GM04503 (cell line): ENCODE data around the gene PDXP.

Experiments
- DNase-seq: peaks from one replicate; pipeline ENCODE4 v3.0.0-alpha.2; 2012; ENCODE audit warnings: low read depth

Gene PDXP

DNA sequence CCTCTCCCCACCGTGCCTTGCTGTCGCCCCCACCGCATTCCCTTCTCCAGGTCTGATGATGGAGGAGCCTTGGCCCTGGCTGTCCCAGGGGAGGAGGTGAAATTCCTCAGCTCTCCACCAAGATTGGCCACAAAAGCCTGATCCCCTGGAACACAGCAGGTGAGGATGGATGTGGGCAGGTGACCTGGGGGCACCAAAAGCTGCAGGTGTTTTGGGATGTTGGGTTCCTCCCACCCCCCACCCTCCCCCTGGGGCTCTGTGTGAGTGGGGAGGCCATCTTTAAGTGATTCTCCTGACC lies 39.0 kb downstream of the PDXP start:
- no peak for DNase-seq

DNA sequence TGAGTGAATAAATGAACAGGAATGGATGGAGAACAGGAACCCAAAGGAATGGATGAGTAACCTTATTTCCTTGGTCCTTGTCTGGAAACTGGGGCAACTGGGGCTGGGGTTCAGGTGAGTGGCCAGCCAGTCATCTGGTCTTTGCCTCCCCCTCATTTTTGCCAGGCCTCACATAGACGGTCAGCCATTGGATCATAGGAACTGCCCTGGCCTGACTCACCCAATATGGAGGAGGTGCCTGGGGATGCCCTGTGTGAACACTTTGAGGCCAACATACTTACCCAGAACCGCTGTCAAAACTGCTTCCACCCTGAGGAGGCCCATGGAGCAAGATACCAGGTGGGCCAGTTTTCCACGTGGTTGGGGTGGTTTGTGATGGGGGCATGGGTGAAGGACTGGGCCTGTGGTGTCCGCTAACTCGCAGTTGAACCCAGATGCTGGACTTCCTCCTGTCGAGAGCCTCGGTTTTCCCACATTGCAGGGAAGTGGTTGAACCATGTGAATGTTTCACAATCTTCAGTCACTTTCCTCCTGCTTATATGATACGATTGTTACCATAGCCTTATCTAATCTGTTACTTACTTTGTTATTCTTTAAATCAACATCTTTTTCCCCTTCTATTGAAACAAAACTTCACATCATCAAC lies 42.7 kb downstream of the PDXP start:
- no peak for DNase-seq

DNA sequence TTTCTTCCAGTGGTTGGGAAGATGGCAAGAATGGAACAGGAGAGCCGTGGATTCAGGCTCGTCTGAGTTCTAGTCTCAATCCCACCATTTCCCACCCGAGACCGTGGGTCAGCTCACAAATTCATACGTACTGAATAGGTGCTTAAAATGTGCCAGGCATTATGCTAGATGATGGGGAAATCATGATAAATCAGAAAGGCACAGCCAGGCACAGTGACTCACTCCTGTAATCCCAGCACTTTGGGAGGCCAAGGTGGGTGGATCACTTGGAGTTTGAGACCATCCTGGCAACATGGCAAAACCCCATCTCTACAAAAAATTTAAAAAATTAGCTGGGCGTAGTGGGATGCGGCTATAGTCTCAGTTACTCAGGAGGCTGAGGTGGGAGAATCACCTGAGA lies 45.4 kb downstream of the PDXP start:
- DNase-seq, result no peak

DNA sequence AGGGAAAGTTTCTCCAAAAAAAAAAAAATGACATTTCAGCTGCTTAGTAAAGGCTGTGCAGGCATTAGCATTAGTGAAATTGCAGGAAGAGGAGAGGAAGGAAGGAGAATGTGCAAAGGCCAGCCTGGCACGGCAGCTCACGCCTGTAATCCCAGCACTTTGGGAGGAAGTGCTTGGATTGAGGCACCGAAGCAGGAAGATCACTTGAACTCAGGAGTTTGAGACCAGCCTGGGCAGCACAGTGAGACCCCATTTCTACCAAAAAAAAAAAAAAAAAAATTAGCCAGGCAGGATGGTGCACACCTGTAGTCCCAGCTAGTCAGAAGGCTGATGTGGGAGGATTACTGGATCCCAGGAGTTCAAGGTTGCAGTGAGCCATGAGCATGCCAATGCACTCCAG lies 46.1 kb downstream of the PDXP start:
- no peak for DNase-seq

DNA sequence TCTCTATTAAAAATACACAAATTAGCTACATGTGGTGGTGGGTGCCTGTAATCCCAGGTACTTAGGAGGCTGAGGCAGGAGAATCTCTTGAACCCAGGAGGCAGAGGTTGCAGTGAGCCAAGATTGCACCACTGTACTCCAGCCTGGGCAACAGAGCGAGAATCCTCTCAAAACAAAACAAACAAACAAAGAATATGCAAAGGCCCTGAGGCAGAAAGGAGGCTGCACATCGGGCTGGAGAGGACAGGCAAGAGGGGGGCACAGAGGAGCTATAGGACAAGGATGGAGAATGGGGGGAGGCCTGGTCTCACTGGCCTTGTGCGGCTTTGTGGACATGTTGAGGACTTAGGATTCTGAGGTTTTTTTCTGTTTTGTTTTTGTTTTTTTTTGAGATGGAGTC lies 46.7 kb downstream of the PDXP start:
- no peak for DNase-seq

DNA sequence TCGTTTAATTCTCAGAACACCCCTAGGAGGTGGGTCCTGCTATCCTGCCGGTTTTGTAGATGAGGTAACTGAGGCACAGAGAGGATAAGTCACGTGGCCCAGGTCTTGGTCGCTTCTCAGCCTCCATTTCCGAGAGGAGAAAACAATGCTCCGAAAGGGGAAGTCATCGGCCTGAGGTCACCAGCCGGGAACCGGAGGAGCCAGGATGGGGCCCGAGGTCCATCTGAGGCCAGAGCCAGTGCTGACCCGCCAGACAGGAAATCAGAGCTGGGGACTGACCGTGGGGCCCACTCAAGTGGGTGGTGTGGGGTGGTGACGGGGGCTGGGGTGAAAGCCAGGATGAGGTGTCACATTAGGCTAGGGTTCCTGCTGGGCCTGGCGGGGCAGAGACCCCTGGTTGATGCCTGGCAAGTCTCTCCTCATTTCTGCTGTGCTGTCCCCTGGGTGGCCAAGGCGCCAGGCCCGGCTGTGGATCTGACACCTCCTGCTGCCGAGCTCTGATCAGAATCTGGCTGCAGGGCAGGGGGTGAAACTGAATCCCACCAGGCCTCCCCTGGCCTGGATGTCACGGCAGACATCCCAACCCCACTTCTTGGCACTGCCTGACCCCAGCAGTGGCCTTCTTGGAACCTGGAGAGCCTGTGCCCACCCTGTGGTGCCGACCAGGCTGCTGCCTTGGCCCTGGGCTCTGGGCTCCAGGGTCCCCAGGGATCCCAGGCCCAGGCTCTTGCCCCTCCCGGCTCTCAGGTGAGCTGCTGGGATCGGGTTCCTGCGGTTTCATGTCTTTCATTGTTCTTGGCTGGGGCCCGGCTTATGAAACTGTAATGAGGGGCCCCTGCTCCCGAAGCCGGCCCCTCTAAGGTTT lies 50.3 kb downstream of the PDXP start:
- no peak for DNase-seq

DNA sequence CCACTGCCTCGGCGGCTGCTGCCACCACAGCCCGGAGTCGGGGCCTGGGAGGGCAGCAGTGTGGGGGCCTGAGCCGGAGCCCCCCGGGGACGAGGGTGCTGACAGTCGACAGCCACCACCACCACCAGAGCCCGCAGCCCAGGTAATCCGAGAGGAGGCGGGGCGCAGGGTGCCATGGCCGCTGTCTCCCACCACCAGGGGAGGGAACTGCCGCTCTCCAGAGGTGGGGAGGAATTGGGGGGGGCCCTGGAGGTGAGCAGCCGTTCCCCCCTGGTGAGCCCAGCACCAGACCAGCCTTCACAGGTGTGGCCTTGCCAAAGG lies 50.9 kb downstream of the PDXP start:
- DNase-seq, result no peak

DNA sequence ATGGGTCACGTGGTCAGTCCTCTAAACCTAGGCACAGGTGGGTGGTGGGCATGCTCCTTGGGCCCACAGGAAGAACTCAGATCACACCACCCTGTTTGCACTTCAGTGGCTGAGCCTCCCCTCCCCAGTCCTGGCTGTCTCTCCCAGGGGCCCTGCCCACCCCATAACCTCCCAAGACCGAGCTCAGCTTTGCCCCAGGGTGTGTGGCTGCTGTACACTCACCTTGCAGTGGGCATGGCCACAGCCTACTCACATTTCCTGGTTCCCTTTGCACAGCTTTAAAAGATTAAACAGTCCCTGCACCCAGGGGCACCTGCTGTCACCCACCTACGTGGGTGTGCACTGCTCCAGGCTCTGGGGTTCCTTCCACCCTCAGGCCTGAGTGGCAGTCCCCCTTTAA lies 52.2 kb downstream of the PDXP start:
- no peak for DNase-seq

DNA sequence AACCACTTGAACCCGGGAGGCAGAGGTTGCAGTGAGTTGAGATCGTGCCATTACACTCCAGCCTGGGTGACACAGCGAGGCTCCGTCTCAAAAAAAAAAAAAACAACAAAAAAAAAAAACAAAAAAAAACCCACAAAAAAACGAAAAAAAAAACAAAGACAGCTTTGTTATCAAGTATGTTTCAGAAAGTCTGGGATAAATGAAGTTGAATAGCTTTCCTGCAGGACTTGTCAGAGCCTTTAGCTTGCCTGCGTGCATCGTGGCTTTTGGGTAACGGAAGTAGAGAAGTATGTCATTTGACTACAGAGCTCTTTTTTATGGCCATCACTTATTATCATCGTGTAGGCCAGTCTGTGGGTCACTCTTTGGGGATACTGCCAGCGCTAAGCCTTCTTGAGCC lies 53.0 kb downstream of the PDXP start:
- no peak for DNase-seq

DNA sequence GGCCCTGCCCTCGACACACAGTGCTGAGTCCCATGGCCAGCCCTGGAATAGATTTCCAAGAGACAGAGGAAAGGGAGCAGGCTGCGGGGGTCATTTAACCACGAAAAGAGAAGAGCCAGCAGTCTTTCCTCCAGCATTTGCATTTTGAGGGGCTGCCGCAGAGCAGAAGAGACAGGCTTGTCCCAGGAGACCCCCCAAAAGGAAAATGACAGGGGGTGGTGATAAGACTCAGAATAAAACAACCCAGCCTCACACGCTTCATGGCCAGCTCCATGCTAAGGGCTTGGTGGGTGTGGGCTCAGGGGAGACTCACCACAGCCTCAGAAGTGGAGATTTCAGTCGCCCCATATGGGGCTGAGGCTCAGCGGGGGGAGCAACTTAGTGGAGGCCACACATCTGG lies 55.2 kb downstream of the PDXP start:
- no peak for DNase-seq

DNA sequence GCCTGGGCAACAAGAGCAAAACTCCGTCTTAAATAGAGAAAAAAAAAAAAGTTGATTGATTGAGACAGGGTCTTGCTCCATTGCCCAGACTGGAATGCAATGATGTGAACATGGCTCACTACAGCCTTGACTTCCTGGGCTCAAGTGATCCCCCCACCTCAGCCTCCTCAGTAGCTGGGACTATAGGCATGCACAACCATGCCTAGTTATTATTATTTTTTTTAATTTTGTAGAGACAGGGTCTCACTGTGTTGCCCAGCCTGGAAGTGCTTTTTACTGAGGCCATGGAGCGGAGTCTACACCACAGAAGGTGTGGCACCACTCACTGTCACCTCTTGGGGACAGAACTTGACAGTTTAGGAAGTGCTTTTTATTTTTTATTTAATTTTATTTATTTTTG lies 56.1 kb downstream of the PDXP start:
- DNase-seq, result no peak

DNA sequence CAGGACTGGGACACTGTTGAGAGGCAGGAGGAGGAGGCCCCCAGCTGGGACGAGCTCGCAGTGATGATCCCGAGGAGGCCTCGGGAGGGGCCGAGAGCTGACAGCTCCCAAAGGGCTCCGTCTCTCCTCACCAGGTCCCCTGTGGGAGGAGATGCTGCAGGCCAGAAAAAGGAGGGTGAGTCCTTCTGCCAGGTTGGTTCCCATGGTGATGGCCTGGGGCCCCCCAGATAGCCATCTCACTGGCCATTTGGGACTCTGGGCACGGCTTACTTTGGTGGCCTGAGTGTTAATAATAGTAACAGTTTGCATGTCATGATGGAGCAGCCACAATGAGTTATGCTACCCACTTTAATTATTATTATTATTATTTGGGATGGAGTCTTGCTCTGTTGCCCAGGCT lies 57.2 kb downstream of the PDXP start:
- DNase-seq, result no peak
